ENCODE results near the gene RFWD3.

DNA sequence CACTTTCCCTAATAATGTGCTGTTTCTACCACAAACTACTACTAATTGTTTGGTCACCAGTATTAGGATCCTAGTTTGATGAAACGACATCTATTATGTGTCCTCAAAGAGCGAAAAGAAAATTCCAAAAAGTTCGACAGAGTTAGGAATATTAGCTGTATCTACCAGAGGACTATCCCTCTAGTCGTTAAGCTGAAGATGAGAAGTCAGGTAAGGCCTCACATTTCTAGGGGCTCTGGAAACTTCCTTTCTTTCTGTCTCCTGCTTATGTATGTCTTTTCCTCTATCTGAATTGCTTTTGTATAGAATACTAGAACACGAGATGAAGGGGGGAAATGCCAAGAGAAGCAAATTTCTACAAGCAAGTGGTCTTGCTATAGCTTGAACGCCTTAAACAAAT lies 61.3 kb downstream of the RFWD3 start:
- TF ChIP-seq CTCF (IDR thresholded peaks at IDR 0.05), result no peak
- no peak for TF ChIP-seq POLR2A (IDR thresholded peaks at IDR 0.05)
